Nucleus accumbens (tissue), 56 donors: ENCODE results near the gene ALKBH3.

ENCODE experiments used
- DNase-seq, 56 donors: peaks; one replicate each; lab custom pipeline; 2025; lab: John Stamatoyannopoulos, UW

Gene ALKBH3

DNA sequence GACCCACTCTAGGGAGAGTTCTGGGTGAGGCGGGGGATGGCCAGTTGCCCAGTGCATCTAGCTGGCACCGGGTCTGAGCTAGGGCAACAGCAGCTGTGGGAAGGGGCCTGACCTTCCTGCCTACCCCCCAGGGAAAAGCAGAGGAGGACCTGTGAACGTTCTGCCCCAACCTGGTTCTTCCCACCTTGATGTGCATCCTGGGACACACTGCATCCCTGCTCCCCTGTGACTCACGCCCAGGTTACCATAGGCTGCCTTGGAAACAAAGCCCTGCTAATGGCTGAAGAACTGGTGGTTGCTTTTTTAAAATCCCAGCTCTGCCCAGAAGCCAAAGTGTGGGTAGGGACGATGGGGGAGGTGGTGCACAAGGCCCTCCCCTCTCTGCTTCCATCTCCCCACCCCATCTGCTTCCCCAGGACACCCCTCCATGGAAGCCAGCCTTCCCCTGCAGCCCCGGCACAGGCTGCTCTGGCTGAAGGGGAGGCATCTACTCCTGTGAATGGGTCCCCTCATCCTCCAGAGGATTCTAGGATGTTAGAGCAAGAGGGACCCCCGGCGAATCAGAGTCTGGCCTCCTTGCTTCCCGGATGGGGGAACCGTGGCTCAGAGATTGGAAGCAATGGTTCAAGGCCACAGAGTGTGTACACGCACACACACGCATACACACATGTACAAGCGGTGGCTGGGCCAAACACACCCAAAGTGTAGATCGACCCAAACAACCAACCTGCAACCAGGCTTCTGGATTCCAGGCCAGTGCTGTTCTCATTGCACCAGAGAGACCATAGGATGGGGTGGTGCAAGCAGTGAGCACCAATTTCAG lies 54.2 kb downstream of the ALKBH3 start:
- DNase-seq = peak in 6 of 56 donors; percentile 3 to 68 (median 38)

DNA sequence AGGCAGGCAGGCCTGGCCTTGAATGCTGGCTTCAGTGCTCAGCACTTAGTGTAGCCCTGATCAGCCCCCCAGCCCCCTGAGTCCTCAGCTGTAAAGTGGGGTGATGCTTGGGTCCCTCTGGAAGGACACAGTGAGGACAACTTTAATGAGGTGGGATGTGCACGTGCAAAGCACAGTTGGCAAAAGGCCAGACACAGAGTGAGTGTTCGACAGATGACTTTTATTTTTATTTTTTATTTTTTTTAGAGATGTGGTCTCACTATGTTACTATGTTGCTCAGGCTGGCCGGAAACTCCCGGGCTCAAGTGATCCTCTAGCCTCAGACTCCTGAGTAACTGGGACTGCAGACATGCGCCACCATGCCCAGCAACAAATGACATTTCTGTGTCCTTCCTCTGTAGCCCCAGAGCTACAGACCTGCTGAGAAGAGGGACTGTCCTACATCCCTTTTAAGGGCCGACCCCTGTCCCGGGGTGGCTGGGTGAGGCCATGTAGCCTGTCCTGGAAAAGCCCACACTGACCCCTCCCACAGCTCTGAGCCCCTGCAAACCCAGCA lies 54.9 kb downstream of the ALKBH3 start:
- no peak for DNase-seq

DNA sequence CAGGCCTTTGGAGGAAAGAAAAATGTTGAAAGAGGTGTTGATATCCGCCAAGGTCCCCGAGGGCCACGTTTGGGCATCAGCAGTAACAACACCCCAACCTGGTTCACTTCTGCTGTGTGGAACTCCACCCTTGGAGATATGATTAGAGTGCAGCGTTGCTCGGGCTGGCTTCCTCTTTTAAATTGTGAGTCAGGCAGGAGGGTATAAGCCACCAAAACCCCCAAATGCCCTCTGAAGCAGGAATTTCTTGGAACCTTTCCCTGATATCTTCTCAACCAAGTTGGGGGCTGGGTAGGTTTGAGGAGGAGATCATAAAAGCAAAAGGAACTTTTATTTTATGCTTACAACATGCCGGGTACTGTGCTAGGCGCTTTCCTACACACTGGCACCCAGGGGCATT lies 55.4 kb downstream of the ALKBH3 start:
- DNase-seq = no peak

DNA sequence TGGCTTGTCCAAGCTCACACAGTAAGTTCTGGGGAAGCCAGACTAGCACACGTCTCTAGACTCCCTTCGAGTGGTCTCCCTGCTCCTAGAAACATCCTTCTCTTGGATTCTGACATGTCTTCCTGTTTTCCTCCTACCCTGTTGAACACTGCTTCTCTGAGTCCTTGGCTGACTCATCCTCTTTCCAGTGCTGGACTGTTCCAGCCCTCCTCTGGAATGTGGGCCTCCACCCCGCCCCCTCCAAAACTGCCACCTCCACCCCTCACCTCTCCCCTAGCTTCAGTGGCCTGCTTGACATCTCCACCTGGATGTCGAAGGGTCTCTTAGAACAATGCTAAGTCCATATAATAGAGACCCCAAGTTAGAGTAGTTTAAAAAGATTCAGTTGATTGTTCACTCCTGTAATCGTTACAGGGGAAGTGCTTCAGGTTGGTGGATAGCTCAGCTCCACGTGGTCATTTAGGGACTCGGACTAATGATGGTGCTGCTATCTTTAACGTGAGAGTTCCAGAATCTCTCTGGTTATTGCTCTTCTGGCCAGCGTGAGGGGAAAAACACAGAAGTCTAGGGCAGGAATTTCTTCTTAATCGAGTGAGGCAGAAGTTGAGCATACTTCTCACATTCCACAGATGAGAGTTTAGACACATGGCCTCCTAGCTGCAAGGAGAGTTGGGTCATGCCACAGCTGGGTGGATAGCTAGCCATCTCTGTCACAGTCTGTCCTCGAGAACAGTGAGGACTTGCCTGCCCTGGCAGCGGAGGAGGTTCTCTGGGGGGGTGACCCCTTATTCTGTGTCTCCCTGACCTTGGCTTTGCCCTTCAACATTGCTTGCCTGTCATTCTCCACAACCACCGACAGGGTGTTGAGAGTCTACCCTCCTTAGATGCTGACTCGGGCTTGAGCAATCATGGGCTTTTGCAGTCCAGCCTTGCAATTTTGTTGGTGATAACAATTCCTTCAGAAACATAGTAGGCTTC lies 57.1 kb downstream of the ALKBH3 start:
- no peak for DNase-seq

DNA sequence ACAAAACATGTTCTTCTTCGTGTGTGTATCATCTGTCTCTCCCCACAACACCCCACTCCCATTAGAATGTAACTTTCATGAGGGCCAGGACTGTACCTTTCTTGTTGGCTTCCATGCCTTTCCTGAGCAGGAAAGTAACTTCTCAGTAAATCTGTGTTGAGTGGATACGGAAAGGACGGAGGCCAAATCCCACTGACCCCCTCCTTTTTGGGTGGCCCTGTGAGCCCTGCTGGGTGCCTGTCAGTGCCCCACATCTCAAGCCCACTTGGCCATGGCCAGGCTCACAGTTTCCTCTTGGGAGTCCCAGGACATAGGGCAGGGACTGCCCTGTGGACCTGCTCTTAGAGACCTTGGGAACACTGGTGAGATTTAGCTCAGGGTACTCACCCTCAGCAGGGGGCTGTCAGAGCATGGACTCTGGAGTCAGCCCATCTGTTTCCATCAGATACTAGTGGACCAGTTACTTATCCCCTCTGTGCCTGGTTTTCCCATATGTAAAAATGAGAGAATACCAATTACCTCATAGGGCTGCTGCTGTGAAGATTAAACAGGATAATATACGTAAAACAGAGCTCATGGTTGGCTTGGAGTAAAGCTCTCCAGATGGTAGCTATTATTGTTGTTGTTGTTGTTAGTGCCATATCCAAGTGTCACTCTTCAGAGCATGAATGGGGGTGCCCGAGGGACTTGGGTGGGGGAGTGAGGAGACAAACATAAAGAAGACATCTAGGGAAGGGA lies 60.8 kb downstream of the ALKBH3 start:
- no peak for DNase-seq

DNA sequence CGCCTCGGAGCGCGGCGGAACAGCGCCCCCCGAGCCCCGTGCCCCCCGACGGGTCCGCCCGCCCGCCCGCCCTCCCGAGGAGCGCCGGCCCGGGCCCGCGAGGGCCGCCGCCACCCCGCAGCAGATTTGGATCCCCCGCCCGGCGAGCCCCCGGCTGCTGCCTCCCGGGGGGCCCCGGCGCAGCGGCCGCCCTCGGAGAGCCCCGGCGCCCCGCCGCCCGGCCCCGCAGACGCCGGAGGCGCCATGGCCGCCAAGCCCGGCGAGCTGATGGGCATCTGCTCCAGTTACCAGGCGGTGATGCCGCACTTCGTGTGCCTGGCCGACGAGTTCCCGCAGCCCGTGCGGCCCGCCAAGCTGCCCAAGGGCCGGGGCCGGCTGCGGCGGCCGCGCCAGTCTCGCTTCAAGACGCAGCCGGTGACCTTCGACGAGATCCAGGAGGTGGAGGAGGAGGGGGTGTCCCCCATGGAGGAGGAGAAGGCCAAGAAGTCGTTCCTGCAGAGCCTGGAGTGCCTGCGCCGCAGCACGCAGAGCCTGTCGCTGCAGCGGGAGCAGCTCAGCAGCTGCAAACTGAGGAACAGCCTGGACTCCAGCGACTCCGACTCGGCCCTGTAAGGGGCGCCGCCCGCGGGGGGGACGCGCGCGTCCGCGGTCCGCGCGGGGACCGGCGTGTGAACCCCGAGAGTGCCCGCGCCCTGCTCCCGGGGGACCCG lies 62.2 kb downstream of the ALKBH3 start:
- peak in 26 of 56 donors; percentile 11 to 70 (median 34) for DNase-seq

DNA sequence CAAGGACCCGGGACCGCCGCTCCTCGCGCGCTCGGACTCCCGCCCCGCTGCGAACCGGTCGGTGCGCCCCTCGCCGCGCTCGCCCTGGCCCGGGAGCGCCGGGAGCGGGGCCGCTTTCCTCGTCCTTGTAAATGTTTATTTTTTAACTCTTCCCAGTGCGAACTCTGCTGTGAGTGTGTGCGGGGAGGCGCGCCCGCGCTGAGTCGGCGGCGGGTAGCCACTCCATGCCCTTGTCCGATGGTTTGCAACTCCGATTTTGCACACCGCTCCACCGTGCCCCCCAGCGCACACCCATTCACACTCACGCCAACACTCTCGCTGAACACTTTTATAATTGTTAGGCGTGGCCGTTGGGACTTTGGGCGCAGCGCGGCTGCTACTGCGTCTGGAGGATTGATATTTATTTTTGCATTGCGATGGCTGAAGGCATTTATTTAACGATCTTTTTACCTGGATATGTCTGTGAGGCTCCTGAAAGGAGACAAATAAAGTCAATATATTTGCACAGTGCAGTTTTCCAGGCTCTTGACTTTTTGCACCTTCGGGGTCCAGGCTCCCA lies 62.8 kb downstream of the ALKBH3 start:
- peak in 7 of 56 donors; percentile 26 to 70 (median 35) for DNase-seq

DNA sequence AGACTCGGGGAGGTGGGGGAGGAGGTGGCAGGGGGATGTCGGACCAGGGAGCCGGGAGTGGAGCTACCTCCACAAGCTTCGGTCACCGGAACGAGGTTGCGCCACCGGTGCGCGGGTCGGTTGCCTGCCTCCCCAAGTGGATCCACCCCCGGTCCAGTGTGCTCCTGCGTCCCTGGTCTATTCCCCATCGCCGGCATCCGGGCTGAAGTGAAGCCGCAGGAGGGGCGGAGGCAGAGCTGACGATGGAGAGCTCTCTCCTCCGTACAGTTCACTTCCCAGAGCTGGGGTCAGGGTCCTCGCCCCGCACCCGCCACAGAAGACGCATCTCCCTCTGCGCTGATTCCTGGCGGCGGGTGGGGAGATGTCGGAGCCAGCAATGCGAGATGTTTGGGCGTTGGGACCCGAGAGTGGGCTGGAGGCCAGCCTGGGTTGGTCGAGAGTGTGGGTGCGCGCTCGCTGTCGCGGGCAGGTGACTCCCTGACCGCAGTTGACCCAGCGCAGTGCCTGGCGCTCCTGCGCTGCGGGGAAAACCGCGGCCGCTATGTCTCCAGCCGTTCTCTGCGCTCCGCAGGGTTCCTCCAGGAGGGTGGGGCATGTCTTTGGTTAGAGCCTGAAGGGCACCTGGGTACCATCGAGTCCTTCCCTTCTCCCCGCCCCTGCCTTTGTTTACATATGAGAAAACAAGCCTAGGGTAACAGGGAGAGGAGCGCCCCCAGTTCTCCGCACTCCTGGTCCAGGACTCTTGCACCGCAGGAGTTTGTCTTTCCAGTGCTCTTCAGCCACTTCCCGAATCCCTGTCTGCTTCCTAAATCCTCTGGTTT lies 63.5 kb downstream of the ALKBH3 start:
- DNase-seq = peak in 7 of 56 donors; percentile 11 to 45 (median 36)

DNA sequence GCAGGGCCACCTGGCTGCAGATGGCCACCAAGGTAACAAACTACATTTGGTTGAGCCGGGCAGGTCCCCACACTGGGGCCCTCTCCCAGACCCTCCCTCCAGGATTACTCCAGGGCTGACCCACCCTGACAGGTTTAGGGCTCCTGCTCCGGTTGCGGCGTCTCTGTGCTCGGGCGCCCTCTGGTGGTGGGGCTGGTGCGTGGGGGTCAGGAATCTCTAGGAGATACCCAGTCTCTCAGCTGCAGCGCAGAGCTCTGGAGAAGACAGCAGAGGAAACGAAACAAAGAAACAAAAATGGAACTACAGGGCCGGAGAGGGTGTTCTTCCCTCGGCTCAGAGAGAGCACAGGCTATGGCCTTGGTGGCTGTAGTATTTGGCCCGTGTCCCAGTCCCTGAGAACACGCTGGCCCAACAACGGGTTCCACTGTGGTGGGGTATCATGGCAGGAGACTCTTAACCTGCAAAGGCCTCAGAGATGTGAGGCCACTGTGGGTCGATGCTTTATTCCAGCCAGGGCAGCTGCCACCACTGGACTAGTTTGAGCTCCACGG lies 64.2 kb downstream of the ALKBH3 start:
- DNase-seq = peak in 47 of 56 donors; percentile 11 to 82 (median 39)

DNA sequence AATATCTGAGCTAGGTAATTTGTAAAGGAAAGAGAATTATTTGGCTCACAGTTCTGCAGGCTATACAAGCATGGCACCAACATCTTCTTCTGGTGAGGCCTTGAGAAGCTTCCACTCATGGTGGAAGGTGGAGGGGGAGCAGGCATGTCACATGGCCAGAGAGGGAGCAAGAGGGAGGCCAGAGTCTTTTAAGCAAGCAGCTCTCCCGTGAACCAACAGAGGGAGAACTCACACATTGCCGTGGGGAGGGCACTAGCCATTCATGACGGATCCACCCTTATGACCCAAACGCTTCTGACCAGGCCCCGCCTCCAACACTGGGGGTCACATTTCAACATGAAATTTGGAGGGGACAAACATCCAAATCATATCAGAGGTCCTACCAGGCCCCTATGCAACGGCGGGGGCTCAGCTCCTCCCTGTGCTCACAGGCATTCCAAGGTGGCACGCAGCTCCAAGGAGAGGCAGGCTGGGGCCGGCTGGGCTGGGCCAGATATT lies 66.4 kb downstream of the ALKBH3 start:
- DNase-seq = no peak

DNA sequence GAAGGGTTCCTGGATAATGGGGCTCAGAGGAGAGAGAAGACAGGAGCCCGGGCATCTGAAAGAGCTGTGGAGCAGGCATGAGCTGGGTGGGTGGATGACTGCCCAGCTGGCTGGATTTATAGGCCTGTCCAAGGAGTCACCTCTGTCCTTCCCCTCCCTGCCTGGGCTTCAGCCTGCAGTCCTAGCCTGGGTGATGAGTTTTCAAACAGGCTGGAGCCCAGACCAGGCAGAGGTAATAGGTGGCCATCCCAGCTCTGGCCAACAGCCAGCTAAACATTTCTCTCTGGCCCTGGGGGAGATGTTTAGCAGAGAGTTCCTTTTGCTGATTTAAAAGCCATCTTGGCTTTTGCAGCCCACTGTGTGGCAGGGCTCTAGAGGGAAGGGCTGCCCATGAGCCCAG lies 67.2 kb downstream of the ALKBH3 start:
- DNase-seq = no peak

DNA sequence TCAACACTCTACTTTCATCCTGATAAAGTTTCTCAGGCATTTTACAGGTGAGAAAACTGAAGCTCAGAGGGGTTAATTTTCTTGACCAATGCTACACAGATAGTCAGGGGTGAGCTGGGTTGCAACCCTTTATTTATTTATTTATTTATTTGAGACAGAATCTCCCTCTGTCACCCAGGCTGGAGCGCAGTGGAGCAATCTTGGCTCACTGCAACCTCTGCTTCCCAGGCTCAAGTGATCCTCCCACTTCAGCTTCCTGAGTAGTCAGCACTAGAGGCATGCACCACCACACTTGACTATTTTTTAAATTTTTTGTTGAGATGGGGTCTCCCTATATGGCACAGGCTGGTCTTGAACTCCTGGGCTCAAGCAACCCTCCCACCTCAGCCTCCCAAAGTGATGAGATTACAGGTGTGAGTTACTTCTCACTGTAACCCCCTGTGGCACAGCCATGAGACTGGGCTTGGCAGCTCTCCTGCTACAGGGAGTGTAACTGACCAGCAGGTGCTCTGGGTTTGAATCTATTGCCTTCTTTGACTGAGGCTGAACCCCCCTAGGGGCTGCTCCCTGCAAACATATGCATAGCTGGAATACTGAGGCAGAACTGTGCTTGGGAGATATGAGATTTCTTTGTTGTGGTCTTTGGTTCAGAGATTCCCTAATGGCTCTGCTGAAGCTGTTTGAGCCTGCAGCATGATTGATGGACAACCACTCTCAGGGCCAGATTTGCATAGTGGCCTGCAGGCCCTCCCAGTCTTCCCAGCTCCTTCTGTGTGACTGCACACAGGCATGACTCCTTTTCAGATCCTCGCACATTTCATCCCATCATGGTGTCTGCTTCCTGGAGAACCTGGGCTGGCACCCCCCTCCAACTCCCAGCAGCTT lies 68.0 kb downstream of the ALKBH3 start:
- no peak for DNase-seq

DNA sequence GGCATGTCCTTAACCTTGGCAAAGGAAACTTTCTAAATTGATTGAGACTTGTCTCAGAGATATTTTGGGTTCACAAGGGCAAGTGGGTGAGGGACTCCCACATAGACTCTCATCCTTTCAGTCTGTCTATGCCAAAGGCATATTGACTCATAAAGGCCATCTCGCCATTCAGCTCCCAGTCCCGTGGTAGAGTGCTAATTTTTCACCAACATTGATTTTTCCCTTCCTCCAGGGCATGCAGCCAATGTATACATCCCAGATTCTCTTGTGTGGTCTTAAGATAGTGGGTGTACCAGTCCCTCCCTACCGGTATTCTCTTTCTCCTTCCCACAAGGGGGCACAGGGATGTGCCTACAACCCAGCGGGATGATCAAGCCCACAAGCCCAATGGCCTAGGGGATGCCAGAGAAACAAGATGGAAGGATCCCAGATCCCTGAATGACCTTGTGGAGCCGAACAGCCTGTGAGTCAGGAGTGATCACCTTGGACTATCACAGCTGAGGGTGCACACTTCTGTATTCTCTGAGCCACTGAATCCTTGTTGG lies 69.8 kb downstream of the ALKBH3 start:
- no peak for DNase-seq

DNA sequence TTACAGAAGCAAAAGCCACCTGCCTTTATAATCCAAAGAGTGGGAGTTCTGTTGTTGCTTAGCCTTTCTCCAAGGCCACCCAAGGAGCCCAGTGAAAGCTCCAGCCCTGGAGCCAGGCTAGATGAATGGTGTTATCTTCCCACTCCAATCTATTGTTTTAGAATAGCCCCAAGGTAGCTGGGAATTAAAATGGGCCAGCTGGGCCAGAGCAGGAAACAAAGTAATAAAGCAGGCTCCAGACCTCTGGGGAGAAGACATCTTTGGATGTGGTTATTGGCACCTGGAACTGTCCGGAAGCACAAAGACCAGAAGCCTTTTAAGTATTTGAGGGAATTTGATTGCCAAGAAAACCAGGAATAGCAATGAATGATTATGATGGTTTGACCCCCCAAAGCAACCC lies 70.6 kb downstream of the ALKBH3 start:
- DNase-seq = no peak

DNA sequence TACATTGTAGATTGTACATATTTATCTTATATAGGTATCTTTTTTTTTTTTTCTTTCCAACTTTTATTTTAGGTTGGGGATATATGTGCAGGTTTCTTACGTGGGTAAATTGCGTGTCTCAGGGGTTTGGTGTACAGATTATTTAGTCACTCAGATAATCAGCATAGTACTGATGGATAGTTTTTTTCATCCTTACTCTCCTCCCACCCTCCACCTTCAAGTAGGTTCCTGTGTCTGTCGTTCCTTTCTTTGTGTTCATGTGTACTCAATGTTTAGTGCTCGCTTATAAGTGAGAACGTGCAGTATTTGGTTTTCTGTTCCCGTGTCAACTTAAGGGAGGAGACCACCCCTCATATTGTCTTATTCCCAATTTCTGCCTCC lies 71.4 kb downstream of the ALKBH3 start:
- DNase-seq = no peak
